ENCODE measurements around the gene ACAD9. TPM values are rescaled to one million over a fixed set of nuclear protein-coding genes. Genes with fewer than 3 reads are reported as not detected.

ACAD9 gene
- total and polyA plus RNA-seq, 2 of the 13 experiments (the other 11 are each of a cell fraction or from before 2014, with no cell fraction given), result 15.3 to 38.2 TPM

GRCh38 chr3:128935922-128936321 lies 56.5 kb downstream of the ACAD9 start (continued):
- no peak for TF ChIP-seq CREM (IDR thresholded peaks at IDR 0.05)
- no peak for TF ChIP-seq CREM (CRISPR knock-in tag; IDR thresholded peaks at IDR 0.05)
- no peak for TF ChIP-seq SYNCRIP (IDR thresholded peaks at IDR 0.05; ENCODE audit: insufficient read depth, low read depth, low read length)
- TF ChIP-seq AHDC1 (CRISPR knock-in tag; IDR thresholded peaks at IDR 0.05; ENCODE audit: borderline replicate concordance), result no peak
- TF ChIP-seq POGZ (CRISPR knock-in tag; IDR thresholded peaks at IDR 0.05), result no peak

GRCh38 chr3:128936341-128936740 lies 56.9 kb downstream of the ACAD9 start:
- ChIA-PET POLR2A (no interaction called here), CTCF (ENCODE audit: low intra/inter-chr PET ratio, low total read pairs) (no interaction called here)
- in situ Hi-C loops (cut with HindIII; ENCODE audit: extremely low pct_ligation_motif_present, low pct_unique_long_range_greater_than_20kb) (no loop called here), intact Hi-C loops (cut with micrococcal nuclease; ENCODE audit: unreplicated experiment) (no loop called here)
- no peak for TF ChIP-seq ZNF780A (CRISPR knock-in tag; IDR thresholded peaks at IDR 0.05)
- no peak for TF ChIP-seq XRCC5 (optimal IDR thresholded peaks at IDR 0.05; ENCODE audit: low read length)
- TF ChIP-seq ZFYVE20 (CRISPR knock-in tag; IDR thresholded peaks at IDR 0.05; ENCODE audit: borderline replicate concordance, low read depth), result no peak
- no peak for TF ChIP-seq NFKBIZ (CRISPR knock-in tag; IDR thresholded peaks at IDR 0.05)
- TF ChIP-seq ZNF432 (CRISPR knock-in tag; IDR thresholded peaks at IDR 0.05; ENCODE audit: borderline replicate concordance), result no peak
- Histone ChIP-seq H3K4me2 (ENCODE audit: low read depth, low read length) (no peak overlapping the region), H3K4me1 (ENCODE audit: insufficient read depth, low read length) (peaks cover 21% of the 10 kb centered on the region), H2AFZ (ENCODE audit: low read length) (no peak overlapping the region), H4K20me1 (ENCODE audit: insufficient read depth, low read length) (no peaks in the 10 kb centered on the region), H3K4me3 (replicated peaks in 1 of 3; ENCODE audit: insufficient read depth in 1 of 3, low read depth in 2 of 3, low read length in 3 of 3) (no peak overlapping the region), H3K9me3 (ENCODE audit: low read length) (no peaks in the 10 kb centered on the region), H3K27ac (ENCODE audit: extremely low read length, insufficient read depth, low read length) (no peak overlapping the region), H3K9ac (ENCODE audit: insufficient read depth, low read depth, low read length) (no peak overlapping the region), H3K36me3 (replicated peaks in 1 of 2; ENCODE audit: control insufficient read depth in 1 of 2, insufficient read depth in 2 of 2, low read length in 2 of 2) (no peaks in the 10 kb centered on the region), H3K79me2 (ENCODE audit: insufficient read depth, low read length) (no peaks in the 10 kb centered on the region), H3K27me3 (ENCODE audit: control insufficient read depth in 1 of 2, insufficient read depth in 2 of 2, low read length in 2 of 2) (peaks cover 1 to 16% of the 10 kb centered on the region in 2 experiments; a peak in 2 of 5 replicates)
- ATAC-seq, result peak; percentile 34; the same call in 2 of the 3 replicates
- DNase-seq (ENCODE audit: low spot score), result no peak
- no peak for FAIRE-seq
- 5% methylated on average over 4 of the region's 4 CpGs for WGBS (ENCODE audit: low lambda C conversion rate)
- BruUV-seq (replicated peaks), result no TSS peak

All from HepG2 (cell line).